GM19025 (cell line): ENCODE data around the gene SFMBT2.

ENCODE experiments used
- ATAC-seq: cut with Tn5 transposase; IDR thresholded peaks from one replicate; pipeline ENCODE4 v1.9.1; 2021; ENCODE audit warnings: mild to moderate bottlenecking, low read depth, moderate library complexity; ENCODE audit not compliant: unreplicated experiment

The SFMBT2 gene

GRCh38 chr10:7161484-7162250, 249.2 kb downstream of the SFMBT2 start:
- no peak for ATAC-seq

- ATAC-seq = no peak
These were observed 250.9 kb downstream of the SFMBT2 start for GRCh38 chr10:7159928-7160327.

GRCh38 chr10:7159517-7159916, 251.3 kb downstream of the SFMBT2 start:
- ATAC-seq = no peak

GRCh38 chr10:7157091-7157490, 253.7 kb downstream of the SFMBT2 start:
- no peak for ATAC-seq

GRCh38 chr10:7153750-7154149, 257.1 kb downstream of the SFMBT2 start:
- no peak for ATAC-seq

GRCh38 chr10:7152982-7153381, 257.9 kb downstream of the SFMBT2 start:
- ATAC-seq = no peak

- no peak for ATAC-seq
These were observed 258.5 kb downstream of the SFMBT2 start for GRCh38 chr10:7152341-7152740.

GRCh38 chr10:7151538-7151937, 259.3 kb downstream of the SFMBT2 start:
- ATAC-seq = no peak

- no peak for ATAC-seq
These were observed 260.5 kb downstream of the SFMBT2 start for GRCh38 chr10:7150349-7150748.

- ATAC-seq = no peak
These were observed 264.6 kb downstream of the SFMBT2 start for GRCh38 chr10:7146189-7146588.

GRCh38 chr10:7136016-7136415, 274.8 kb downstream of the SFMBT2 start:
- no peak for ATAC-seq

GRCh38 chr10:7135188-7135587, 275.6 kb downstream of the SFMBT2 start:
- no peak for ATAC-seq

- ATAC-seq = no peak
These were observed 276.4 kb downstream of the SFMBT2 start for GRCh38 chr10:7134448-7134847.

GRCh38 chr10:7133958-7134357, 276.9 kb downstream of the SFMBT2 start:
- ATAC-seq = no peak

GRCh38 chr10:7133278-7133677, 277.6 kb downstream of the SFMBT2 start:
- no peak for ATAC-seq

- ATAC-seq = no peak
These were observed 280.5 kb downstream of the SFMBT2 start for GRCh38 chr10:7130191-7130911.

GRCh38 chr10:7123774-7124173, 287.1 kb downstream of the SFMBT2 start:
- ATAC-seq = no peak

- no peak for ATAC-seq
These were observed 288.3 kb downstream of the SFMBT2 start for GRCh38 chr10:7122561-7122960.

GRCh38 chr10:7121154-7121797, 289.6 kb downstream of the SFMBT2 start:
- ATAC-seq = peak; percentile 66

- ATAC-seq = no peak
These were observed 291.4 kb downstream of the SFMBT2 start for GRCh38 chr10:7119325-7120015.
